SU-DHL-6 (cell line): ENCODE results near the gene PROCR.
"Not testable (repeated sequence)": the region's sequence is repeated elsewhere in the genome, so short reads cannot be mapped to it uniquely, and the experiment has no call there.

Experiments
- H2AFZ ChIP-seq: fragments of 200-600 bp; sonication (generic); 2 replicates; pipeline ENCODE4 v1.6.1; 2014; ENCODE audit warnings: low read depth, mild to moderate bottlenecking, moderate library complexity, mixed read lengths, antibody characterized with exemption, low read length; ENCODE audit not compliant: severe bottlenecking
- H3F3A ChIP-seq: fragments of 200-600 bp; shearing (Covaris generic); 2 replicates; pipeline ENCODE4 v1.6.0; 2016; ENCODE audit warnings: antibody characterized with exemption, mild to moderate bottlenecking; ENCODE audit not compliant: insufficient read depth
- H3K27ac ChIP-seq: fragments of 200-600 bp; sonication (generic); 2 replicates; pipeline ENCODE4 v1.5.1; 2016; ENCODE audit warnings: low read depth, mild to moderate bottlenecking, low read length, moderate library complexity, mixed read lengths
- H3K27me3 ChIP-seq: fragments of 200-600 bp; sonication (generic), shearing (Covaris generic); 2 replicates; pipeline ENCODE4 v1.6.0; 2014; ENCODE audit warnings: mild to moderate bottlenecking, low read length
- H3K36me3 ChIP-seq: fragments of 200-600 bp; sonication (generic); 2 replicates; pipeline ENCODE4 v1.6.1; 2014; ENCODE audit warnings: mild to moderate bottlenecking, low read length, mixed read lengths
- H3K4me2 ChIP-seq: fragments of 300-600, 200-600 bp; shearing (Covaris generic), sonication (generic); 2 replicates; pipeline ENCODE4 v1.6.0; 2014; ENCODE audit warnings: low read length, low read depth, mild to moderate bottlenecking; ENCODE audit not compliant: poor library complexity, severe bottlenecking
- H3K4me3 ChIP-seq: fragments of 200-600 bp; sonication (generic); 2 replicates; pipeline ENCODE4 v1.5.1; 2014; ENCODE audit warnings: antibody characterized with exemption, low read length, mild to moderate bottlenecking, mixed read lengths; ENCODE audit not compliant: insufficient read depth, poor library complexity, severe bottlenecking
- H3K79me2 ChIP-seq: fragments of 200-600 bp; sonication (generic); 2 replicates; pipeline ENCODE4 v1.6.1; 2014; ENCODE audit warnings: mild to moderate bottlenecking, low read length, moderate library complexity; ENCODE audit not compliant: insufficient read depth
- H3K9ac ChIP-seq: fragments of 200-600 bp; sonication (generic); 2 replicates; pipeline ENCODE4 v1.7.0; 2014; ENCODE audit warnings: mild to moderate bottlenecking, low read length
- H3K9me2 ChIP-seq: fragments of 200-600 bp; sonication (generic); replicated peaks from 2 replicates; pipeline ENCODE4 v1.6.1; 2014; ENCODE audit warnings: low read length; ENCODE audit not compliant: insufficient read depth
- H3K9me3 ChIP-seq: fragments of 200-600 bp; sonication (generic); 2 replicates; pipeline ENCODE4 v1.6.1; 2014; ENCODE audit warnings: low read length, mixed read lengths; ENCODE audit not compliant: insufficient read depth
- H4K20me1 ChIP-seq: fragments of 200-600 bp; sonication (generic); 2 replicates; pipeline ENCODE4 v1.6.1; 2014; ENCODE audit warnings: low read depth, mild to moderate bottlenecking, antibody characterized with exemption, low read length, moderate library complexity, mixed read lengths
- CTCF ChIP-seq: fragments of 200-600 bp; sonication (generic); IDR thresholded peaks from one replicate; pipeline ENCODE4 v1.5.1; 2017; ENCODE audit warnings: antibody characterized with exemption, mild to moderate bottlenecking, low read length, moderate library complexity; ENCODE audit not compliant: insufficient read depth, poor library complexity, severe bottlenecking
- EZH2phosphoT487 ChIP-seq: fragments of 200-600 bp; sonication (generic), shearing (Covaris generic); conservative IDR thresholded peaks from 2 replicates; pipeline ENCODE4 v1.6.1; 2018; ENCODE audit warnings: mild to moderate bottlenecking, antibody characterized with exemption, low read length, moderate library complexity, mixed read lengths

PROCR gene

GRCh38 chr20:35166242-35166830, 5.5 kb upstream of the PROCR start:
- Histone ChIP-seq H3K4me2 (no peak overlapping the region), H3K9me3 (no peaks in the 10 kb centered on the region), H3K9me2 (no peaks in the 10 kb centered on the region), H3F3A (no peaks in the 10 kb centered on the region), H2AFZ (no peak overlapping the region), H3K79me2 (no peaks in the 10 kb centered on the region), H3K9ac (no peak overlapping the region), H3K36me3 (no peaks in the 10 kb centered on the region), H3K27ac (no peak overlapping the region), H4K20me1 (no peaks in the 10 kb centered on the region), H3K4me3 (no peak overlapping the region), H3K27me3 (no peaks in the 10 kb centered on the region)
- TF ChIP-seq EZH2phosphoT487, result no peak
- no peak for TF ChIP-seq CTCF

GRCh38 chr20:35167787-35168186, 4.1 kb upstream of the PROCR start:
- H2AFZ ChIP-seq, result no peak overlapping the region

GRCh38 chr20:35168701-35169409, 3.0 kb upstream of the PROCR start:
- not testable (repeated sequence) for H3K36me3 ChIP-seq

More at GRCh38 chr20:35167787-35168186, 4.1 kb upstream of the PROCR start:
- Histone ChIP-seq H3F3A (no peaks in the 10 kb centered on the region), H3K4me3 (no peak overlapping the region), H3K9ac (no peak overlapping the region), H3K27ac (no peak overlapping the region), H4K20me1 (no peaks in the 10 kb centered on the region), H3K9me2 (no peaks in the 10 kb centered on the region), H3K36me3 (no peaks in the 10 kb centered on the region), H3K79me2 (no peaks in the 10 kb centered on the region), H3K9me3 (no peaks in the 10 kb centered on the region), H3K4me2 (no peak overlapping the region), H3K27me3 (no peaks in the 10 kb centered on the region)
- TF ChIP-seq EZH2phosphoT487 (no peak), CTCF (no peak)

GRCh38 chr20:35171438-35171752, 477 bp upstream of the PROCR start:
- no peak overlapping the region for H3K27ac ChIP-seq
- H2AFZ ChIP-seq, result no peak overlapping the region
- H3F3A ChIP-seq, result no peaks in the 10 kb centered on the region

More at GRCh38 chr20:35168701-35169409, 3.0 kb upstream of the PROCR start:
- not testable (repeated sequence) for H3K4me3 ChIP-seq, H3K27ac ChIP-seq, H3K9me2 ChIP-seq, H3F3A ChIP-seq, H3K4me2 ChIP-seq, H4K20me1 ChIP-seq, H3K79me2 ChIP-seq, H2AFZ ChIP-seq, H3K9ac ChIP-seq, H3K27me3 ChIP-seq, H3K9me3 ChIP-seq

More at GRCh38 chr20:35171438-35171752, 477 bp upstream of the PROCR start:
- H3K36me3 ChIP-seq, result no peaks in the 10 kb centered on the region
- no peaks in the 10 kb centered on the region for H3K27me3 ChIP-seq
- no peaks in the 10 kb centered on the region for H3K9me3 ChIP-seq
- no peaks in the 10 kb centered on the region for H3K79me2 ChIP-seq
- no peak overlapping the region for H3K4me3 ChIP-seq
- H3K4me2 ChIP-seq, result no peak overlapping the region
- H4K20me1 ChIP-seq, result no peaks in the 10 kb centered on the region
- H3K9ac ChIP-seq, result no peak overlapping the region
- H3K9me2 ChIP-seq, result no peaks in the 10 kb centered on the region
- TF ChIP-seq EZH2phosphoT487 (no peak), CTCF (no peak)
